Mesenchymal stem cell (in vitro differentiated cells and primary cell): ENCODE data around the gene PRPF19.
A peak's percentile ranks its signal among the peaks of the same experiment; 100 is the strongest.

Source experiments
- DNase-seq: peaks from one replicate; pipeline ENCODE4 v3.0.0-alpha.2; 2013
- H2AFZ ChIP-seq: one replicate; pipeline ENCODE4 v1.6.1; 2013; ENCODE audit warnings: low read depth, mild to moderate bottlenecking, control low read depth, inconsistent platforms, low read length, moderate library complexity
- H2AK5ac ChIP-seq: 2 replicates; pipeline ENCODE4 v1.6.1; 2013; ENCODE audit warnings: low read length, moderate library complexity, mild to moderate bottlenecking, inconsistent platforms; ENCODE audit not compliant: severe bottlenecking
- H2BK120ac ChIP-seq: one replicate; pipeline ENCODE4 v1.6.1; 2013; ENCODE audit warnings: low read depth, mild to moderate bottlenecking, inconsistent platforms, low read length, moderate library complexity
- H2BK12ac ChIP-seq, 2 experiments: one replicate each; pipeline ENCODE4 v1.6.1; 2013; ENCODE audit warnings: inconsistent platforms in 2 of 2, low read length in 2 of 2, mild to moderate bottlenecking in 2 of 2, moderate library complexity in 2 of 2, control low read depth in 1 of 2
- H2BK15ac ChIP-seq: one replicate; pipeline ENCODE4 v1.6.1; 2013; ENCODE audit warnings: mild to moderate bottlenecking, low read depth, inconsistent platforms; ENCODE audit not compliant: poor library complexity, severe bottlenecking
- H2BK5ac ChIP-seq: 2 replicates; pipeline ENCODE4 v1.6.1; 2013; ENCODE audit warnings: low read depth, mild to moderate bottlenecking, low read length, control low read depth, inconsistent platforms; ENCODE audit not compliant: poor library complexity, severe bottlenecking
- H3K14ac ChIP-seq, 2 experiments: one replicate each; pipeline ENCODE4 v1.6.1; 2013; ENCODE audit warnings: inconsistent platforms in 2 of 2, low read length in 2 of 2, control low read depth in 1 of 2, mild to moderate bottlenecking in 1 of 2, moderate library complexity in 1 of 2
- H3K18ac ChIP-seq, 2 experiments: one replicate each; pipeline ENCODE4 v1.6.1; 2013; ENCODE audit warnings: inconsistent platforms in 2 of 2, low read length in 2 of 2, control low read depth in 1 of 2, low read depth in 1 of 2, mild to moderate bottlenecking in 1 of 2
- H3K23ac ChIP-seq, 2 experiments: one replicate each; pipeline ENCODE4 v1.6.1; 2013; ENCODE audit warnings: inconsistent platforms in 2 of 2, low read length in 2 of 2, mild to moderate bottlenecking in 2 of 2, moderate library complexity in 2 of 2, control low read depth in 1 of 2
- H3K27ac ChIP-seq: 2 replicates; pipeline ENCODE4 v1.5.1; 2013; ENCODE audit warnings: mild to moderate bottlenecking, moderate library complexity, low read length, control low read depth, inconsistent platforms; ENCODE audit not compliant: poor library complexity, severe bottlenecking
- H3K27me3 ChIP-seq, 2 experiments: 2 replicates each; pipeline versions ENCODE4 v1.6.1 to v1.7.0; 2013; ENCODE audit warnings: low read length in 2 of 2, mild to moderate bottlenecking in 2 of 2, moderate library complexity in 2 of 2, control low read depth in 1 of 2, inconsistent platforms in 1 of 2; ENCODE audit not compliant: control insufficient read depth in 1 of 2, insufficient read depth in 1 of 2
- H3K36me3 ChIP-seq, 2 experiments: 2 replicates each; pipeline versions ENCODE4 v1.6.1 to v1.7.0; 2013; ENCODE audit warnings: low read length in 2 of 2, control low read depth in 1 of 2, inconsistent platforms in 1 of 2, low read depth in 1 of 2, mild to moderate bottlenecking in 1 of 2; ENCODE audit not compliant: insufficient read depth in 2 of 2, control insufficient read depth in 1 of 2
- H3K4ac ChIP-seq, 2 experiments: one replicate each; pipeline ENCODE4 v1.6.1; 2013; ENCODE audit warnings: inconsistent platforms in 2 of 2, low read length in 2 of 2, mild to moderate bottlenecking in 2 of 2, moderate library complexity in 2 of 2, control low read depth in 1 of 2, low read depth in 1 of 2
- H3K4me1 ChIP-seq: 2 replicates; pipeline ENCODE4 v1.6.1; 2013; ENCODE audit warnings: low read depth, low read length, control low read depth; ENCODE audit not compliant: control insufficient read depth, insufficient read depth
- H3K4me2 ChIP-seq: 2 replicates; pipeline ENCODE4 v1.6.1; 2013; ENCODE audit warnings: low read length, mild to moderate bottlenecking, inconsistent platforms; ENCODE audit not compliant: poor library complexity, severe bottlenecking
- H3K4me3 ChIP-seq, 2 experiments: 2 replicates each; pipeline versions ENCODE4 v1.5.1 to v1.7.0; 2013; ENCODE audit warnings: low read length in 2 of 2, mild to moderate bottlenecking in 2 of 2, control low read depth in 1 of 2, low read depth in 1 of 2; ENCODE audit not compliant: insufficient read depth in 1 of 2
- H3K79me1 ChIP-seq: replicated peaks from 2 replicates; pipeline ENCODE4 v1.6.1; 2013; ENCODE audit warnings: mild to moderate bottlenecking, control low read depth, low read length, inconsistent platforms; ENCODE audit not compliant: poor library complexity, severe bottlenecking
- H3K9ac ChIP-seq: 2 replicates; pipeline ENCODE4 v1.7.0; 2013; ENCODE audit warnings: mild to moderate bottlenecking, low read length, moderate library complexity
- H3K9me3 ChIP-seq: 2 replicates; pipeline ENCODE4 v1.7.0; 2013; ENCODE audit warnings: mild to moderate bottlenecking, low read length; ENCODE audit not compliant: control insufficient read depth
- H4K8ac ChIP-seq: one replicate; pipeline ENCODE4 v1.6.1; 2013; ENCODE audit warnings: inconsistent platforms, mild to moderate bottlenecking, low read length, moderate library complexity
- H4K91ac ChIP-seq: one replicate; pipeline ENCODE4 v1.6.1; 2013; ENCODE audit warnings: mild to moderate bottlenecking, low read length, inconsistent platforms
- WGBS: methylation state at CpG from one replicate; pipeline ENCODE4 v1.1.7; 2013; ENCODE audit warnings: mixed read lengths; 5-methylcytosine and 5-hydroxymethylcytosine counted together

Gene PRPF19

GRCh38 chr11:60921259-60921658, 14.9 kb upstream of the PRPF19 start:
- no peak overlapping the region for H3K23ac ChIP-seq
- no peak overlapping the region for H3K4me3 ChIP-seq
- no peak overlapping the region for H2AK5ac ChIP-seq
- H3K9ac ChIP-seq, result no peak overlapping the region
- H3K14ac ChIP-seq, result no peak overlapping the region
- no peak overlapping the region for H2BK5ac ChIP-seq
- H3K18ac ChIP-seq, result no peak overlapping the region
- H2BK12ac ChIP-seq, result no peak overlapping the region
- H3K27me3 ChIP-seq, result peaks cover 0 to 10% of the 10 kb centered on the region in 2 experiments
- no peak overlapping the region for H3K4me2 ChIP-seq
- no peak overlapping the region for H2BK120ac ChIP-seq
- H4K8ac ChIP-seq, result no peak overlapping the region
- H3K4ac ChIP-seq, result no peak overlapping the region
- H3K36me3 ChIP-seq, result peaks cover 33 to 36% of the 10 kb centered on the region in 2 experiments
- H3K9me3 ChIP-seq, result no peaks in the 10 kb centered on the region
- 96% methylated on average over 11 of the region's 11 CpGs for WGBS
- no peak overlapping the region for H2BK15ac ChIP-seq
- H4K91ac ChIP-seq, result no peak overlapping the region
- no peak for DNase-seq
- H2AFZ ChIP-seq, result no peak overlapping the region
- peaks cover 42% of the 10 kb centered on the region for H3K79me1 ChIP-seq
- H3K4me1 ChIP-seq, result peaks cover 31% of the 10 kb centered on the region
- H3K27ac ChIP-seq, result no peak overlapping the region

DNA sequence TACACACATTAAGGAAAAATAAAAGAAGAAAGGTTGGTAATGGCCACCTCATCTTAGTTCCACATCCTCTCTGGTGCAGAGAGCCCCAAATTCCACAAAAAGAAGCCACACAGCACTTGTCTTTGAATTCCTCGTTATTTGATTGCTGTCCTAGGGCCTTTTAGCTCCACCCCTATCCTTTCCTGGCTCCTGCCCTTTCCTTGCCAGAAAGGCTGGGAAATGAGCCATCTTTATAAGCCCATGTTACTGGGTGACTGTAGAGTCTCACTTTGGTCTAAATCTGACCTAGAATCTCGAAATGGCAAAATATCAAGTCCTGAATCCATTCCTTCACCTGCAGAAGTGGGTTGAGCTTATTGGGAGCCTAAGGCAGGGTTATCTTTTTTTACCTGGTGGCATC, 13.6 kb upstream of the PRPF19 start:
- peaks cover 35% of the 10 kb centered on the region for H3K79me1 ChIP-seq
- H4K8ac ChIP-seq, result no peak overlapping the region
- no peak overlapping the region for H2BK12ac ChIP-seq
- no peak overlapping the region for H3K9ac ChIP-seq
- H3K4me2 ChIP-seq, result no peak overlapping the region
- no peaks in the 10 kb centered on the region for H3K9me3 ChIP-seq
- DNase-seq, result no peak
- 64% methylated on average over 1 of the region's 2 CpGs for WGBS
- H3K14ac ChIP-seq, result no peak overlapping the region
- H3K4ac ChIP-seq, result no peak overlapping the region
- no peak overlapping the region for H2BK15ac ChIP-seq
- no peak overlapping the region for H2BK120ac ChIP-seq
- no peak overlapping the region for H3K23ac ChIP-seq
- H3K18ac ChIP-seq, result no peak overlapping the region
- no peak overlapping the region for H3K4me3 ChIP-seq
- no peak overlapping the region for H3K27ac ChIP-seq
- peaks cover 25% of the 10 kb centered on the region for H3K4me1 ChIP-seq
- H4K91ac ChIP-seq, result no peak overlapping the region
- no peak overlapping the region for H2AFZ ChIP-seq
- peaks cover 0 to 5% of the 10 kb centered on the region in 2 experiments for H3K27me3 ChIP-seq
- H3K36me3 ChIP-seq, result peaks cover 33 to 36% of the 10 kb centered on the region in 2 experiments
- H2AK5ac ChIP-seq, result no peak overlapping the region
- H2BK5ac ChIP-seq, result no peak overlapping the region

- Histone ChIP-seq H3K4me2 (no peak overlapping the region), H2BK5ac (no peak overlapping the region), H4K91ac (no peak overlapping the region), H2BK12ac (no peak overlapping the region), H2BK120ac (no peak overlapping the region), H2BK15ac (no peak overlapping the region), H3K4me3 (no peak overlapping the region), H3K79me1 (peaks cover 33% of the 10 kb centered on the region), H3K9me3 (no peaks in the 10 kb centered on the region), H3K18ac (no peak overlapping the region), H3K27ac (no peak overlapping the region), H3K9ac (no peak overlapping the region), H2AK5ac (no peak overlapping the region), H3K36me3 (peaks cover 33 to 36% of the 10 kb centered on the region in 2 experiments), H3K4ac (no peak overlapping the region), H2AFZ (no peak overlapping the region), H4K8ac (no peak overlapping the region), H3K27me3 (no peaks in the 10 kb centered on the region), H3K23ac (no peak overlapping the region), H3K4me1 (peaks cover 25% of the 10 kb centered on the region), H3K14ac (peak overlapping the region in 1 of 2 experiments; percentile 48)
- WGBS, result 91% methylated on average over 1 of the region's 1 CpG
- DNase-seq, result no peak
These were observed 12.9 kb upstream of the PRPF19 start for GRCh38 chr11:60919320-60919719.

DNA sequence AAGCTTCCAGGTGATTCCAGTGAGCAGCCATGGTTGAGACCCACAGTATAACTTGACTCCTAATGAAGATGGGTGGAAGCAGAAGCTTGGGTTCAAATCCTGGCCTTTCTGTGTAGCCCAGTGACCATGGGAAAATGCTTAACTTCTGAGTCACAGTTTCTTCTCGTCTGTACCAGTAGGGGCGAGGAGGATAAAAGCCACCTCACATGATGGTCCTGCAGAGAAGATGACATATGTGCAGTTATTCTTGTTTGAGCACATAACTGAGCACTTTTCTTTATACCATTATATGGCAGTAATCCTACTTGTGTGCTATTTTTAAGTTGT, 12.5 kb upstream of the PRPF19 start:
- Histone ChIP-seq H3K36me3 (peaks cover 33 to 36% of the 10 kb centered on the region in 2 experiments), H4K91ac (no peak overlapping the region), H3K27ac (no peak overlapping the region), H3K4me1 (peaks cover 22% of the 10 kb centered on the region), H2AFZ (no peak overlapping the region), H3K27me3 (no peaks in the 10 kb centered on the region), H2BK15ac (no peak overlapping the region), H3K9me3 (no peaks in the 10 kb centered on the region), H2BK120ac (no peak overlapping the region), H3K79me1 (peaks cover 33% of the 10 kb centered on the region), H2AK5ac (no peak overlapping the region), H3K4me2 (no peak overlapping the region), H3K14ac (no peak overlapping the region), H4K8ac (no peak overlapping the region), H2BK5ac (no peak overlapping the region), H3K9ac (no peak overlapping the region), H2BK12ac (no peak overlapping the region), H3K4ac (no peak overlapping the region), H3K4me3 (no peak overlapping the region), H3K23ac (no peak overlapping the region), H3K18ac (no peak overlapping the region)
- WGBS, result 0% methylated on average over 1 of the region's 2 CpGs
- DNase-seq, result peak; percentile 61
